GM12878 (cell line): ENCODE measurements around the gene VAV2. TPM values are rescaled to one million over a fixed set of nuclear protein-coding genes. Genes with fewer than 3 reads are reported as not detected.

Source experiments
- ATF2 ChIP-seq: IDR thresholded peaks from 2 replicates; pipeline ENCODE4 v1.6.1; 2012; ENCODE audit warnings: low read length, inconsistent platforms
- ATF7 ChIP-seq: fragments of 450-650 bp; IDR thresholded peaks from 2 replicates; pipeline ENCODE4 v1.6.1; 2016; ENCODE audit warnings: low read depth, mild to moderate bottlenecking
- CREB1 ChIP-seq: IDR thresholded peaks from 2 replicates; pipeline ENCODE4 v1.6.1; 2012; ENCODE audit warnings: low read depth, mild to moderate bottlenecking, inconsistent platforms
- CTCF ChIP-seq, 3 experiments: IDR thresholded peaks in 2 of 3; conservative IDR thresholded peaks in 1 of 3; 2 replicates each; pipeline ENCODE4 v1.5.1; 2011; ENCODE audit warnings: low read depth in 3 of 3, low read length in 3 of 3, mild to moderate bottlenecking in 3 of 3, control low read depth in 2 of 3, moderate library complexity in 2 of 3, inconsistent platforms in 1 of 3, mixed read lengths in 1 of 3; ENCODE audit not compliant: control insufficient read depth in 2 of 3, insufficient read depth in 1 of 3; ENCODE audit errors: extremely low read depth in 1 of 3
- E2F8 ChIP-seq: fragments of 450-650 bp; IDR thresholded peaks from 2 replicates; pipeline ENCODE4 v1.6.1; 2018; ENCODE audit warnings: mild to moderate bottlenecking, low read depth, moderate library complexity; ENCODE audit not compliant: partially characterized antibody
- ESRRA ChIP-seq: IDR thresholded peaks from 2 replicates; pipeline ENCODE4 v1.6.1; 2012; ENCODE audit warnings: mild to moderate bottlenecking, low read length, improper control_type of control experiment
- GATAD2B ChIP-seq: fragments of 450-650 bp; conservative IDR thresholded peaks from 2 replicates; pipeline ENCODE4 v1.6.1; 2017; ENCODE audit warnings: low read depth, mild to moderate bottlenecking, moderate library complexity
- MEF2B ChIP-seq: fragments of 450-650 bp; IDR thresholded peaks from 2 replicates; pipeline ENCODE4 v1.6.1; 2018; ENCODE audit warnings: mild to moderate bottlenecking, moderate library complexity; ENCODE audit not compliant: partially characterized antibody, poor library complexity, severe bottlenecking
- MTA2 ChIP-seq: fragments of 450-650 bp; IDR thresholded peaks from 2 replicates; pipeline ENCODE4 v1.6.1; 2016; ENCODE audit warnings: low read depth, mild to moderate bottlenecking, moderate library complexity
- NFXL1 ChIP-seq: fragments of 450-650 bp; IDR thresholded peaks from 2 replicates; pipeline ENCODE4 v1.6.1; 2017; ENCODE audit warnings: antibody characterized with exemption, mild to moderate bottlenecking, borderline replicate concordance
- NR2F1 ChIP-seq: fragments of 450-650 bp; conservative IDR thresholded peaks from 2 replicates; pipeline ENCODE4 v1.6.1; 2017; ENCODE audit warnings: mild to moderate bottlenecking
- PAX8 ChIP-seq: fragments of 450-650 bp; IDR thresholded peaks from 2 replicates; pipeline ENCODE4 v1.6.1; 2017; ENCODE audit warnings: mild to moderate bottlenecking, moderate library complexity
- PKNOX1 ChIP-seq: fragments of 450-650 bp; IDR thresholded peaks from 2 replicates; pipeline ENCODE4 v1.6.1; 2016; ENCODE audit warnings: mild to moderate bottlenecking
- RAD21 ChIP-seq: IDR thresholded peaks from 2 replicates; pipeline ENCODE4 v1.6.1; 2011; ENCODE audit warnings: mild to moderate bottlenecking, low read depth, low read length, moderate library complexity; ENCODE audit not compliant: insufficient read depth
- RB1 ChIP-seq: fragments of 450-650 bp; formaldehyde crosslinking; IDR thresholded peaks from 2 replicates; pipeline ENCODE4 v1.6.1; 2017; ENCODE audit warnings: mild to moderate bottlenecking, borderline replicate concordance
- RFX5 ChIP-seq: IDR thresholded peaks from 2 replicates; pipeline ENCODE4 v1.6.1; 2011; ENCODE audit warnings: low read depth, low read length, improper control_type of control experiment
- SMARCA5 ChIP-seq: fragments of 450-650 bp; IDR thresholded peaks from 2 replicates; pipeline ENCODE4 v1.6.1; 2017; ENCODE audit warnings: mild to moderate bottlenecking
- SP1 ChIP-seq: IDR thresholded peaks from one replicate; pipeline ENCODE4 v1.6.1; 2011; ENCODE audit warnings: low read depth, low read length
- SUPT20H ChIP-seq: IDR thresholded peaks from 2 replicates; pipeline ENCODE4 v1.6.1; 2011; ENCODE audit warnings: low read depth, mild to moderate bottlenecking, low read length, moderate library complexity, borderline replicate concordance; ENCODE audit not compliant: control insufficient read depth
- ZSCAN29 ChIP-seq: fragments of 450-650 bp; IDR thresholded peaks from 2 replicates; pipeline ENCODE4 v1.6.1; 2017; ENCODE audit warnings: mild to moderate bottlenecking, moderate library complexity
- polyA plus RNA-seq, 11 experiments: library from polyadenylated mRNA; depleted of rRNA in 4 of 11; unstranded in 6 of 11; stranded (reverse) in 5 of 11; fragments of >200 nt; fragmentation: Nextera tagmentation in 4 of 11; fragmentation: Illumina TruSeq in 1 of 11; extraction: Ambion mirVana in 4 of 11; extraction: Trizol in 1 of 11; gene quantifications; 1 replicate in 1 of 11; 2 replicates in 10 of 11; pipeline versions ENCODE4 v1.2.1 to v1.2.3, GENCODE V29; 2011 to 2016; ENCODE audit warnings: inconsistent platforms in 2 of 11, missing spikeins in 2 of 11, low read depth in 1 of 11
- total RNA-seq, 4 experiments: library from RNA; depleted of rRNA in 3 of 4; stranded (reverse); fragments of >200 nt in 3 of 4; fragmentation: Illumina TruSeq in 1 of 4; extraction: Trizol in 1 of 4; gene quantifications; 2 replicates each; pipeline versions ENCODE4 v1.2.1 to v1.2.3, GENCODE V29; 2013 to 2021

Gene VAV2
- total and polyA plus RNA-seq, 10 of the 15 experiments (the other 5 are each of a cell fraction or from before 2014, with no cell fraction given), result 0.13 to 43.9 (median 16.9) TPM

GRCh38 chr9:133823189-133824105 is 168.7 kb downstream of the VAV2 start (continued):
- TF ChIP-seq SUPT20H (no peak), SMARCA5 (no peak), MTA2 (peak; percentile 85), E2F8 (no peak), RFX5 (no peak), RAD21 (no peak), SP1 (peak; percentile 39), NFXL1 (no peak), CREB1 (peak; percentile 73; the same call in 1 of the 2 replicates), ESRRA (no peak), ATF2 (no peak), MEF2B (peak; percentile 71), CTCF (IDR thresholded peaks at IDR 0.05 in 2 of 3, conservative IDR thresholded peaks at IDR 0.05 in 1 of 3; ENCODE audit: control insufficient read depth in 2 of 3, extremely low read depth in 1 of 3, insufficient read depth in 1 of 3, low read depth in 3 of 3, low read length in 3 of 3) (peak in 1 of 3 experiments; percentile 5; a peak in 1 of 6 replicates), ZSCAN29 (no peak), ATF7 (peak; percentile 51), GATAD2B (peak; percentile 76), NR2F1 (peak; percentile 78), PKNOX1 (peak; percentile 57; the same call in 1 of the 2 replicates), RB1 (no peak), PAX8 (no peak)
